ENCODE data around the gene GSK3B.

GSK3B gene

DNA sequence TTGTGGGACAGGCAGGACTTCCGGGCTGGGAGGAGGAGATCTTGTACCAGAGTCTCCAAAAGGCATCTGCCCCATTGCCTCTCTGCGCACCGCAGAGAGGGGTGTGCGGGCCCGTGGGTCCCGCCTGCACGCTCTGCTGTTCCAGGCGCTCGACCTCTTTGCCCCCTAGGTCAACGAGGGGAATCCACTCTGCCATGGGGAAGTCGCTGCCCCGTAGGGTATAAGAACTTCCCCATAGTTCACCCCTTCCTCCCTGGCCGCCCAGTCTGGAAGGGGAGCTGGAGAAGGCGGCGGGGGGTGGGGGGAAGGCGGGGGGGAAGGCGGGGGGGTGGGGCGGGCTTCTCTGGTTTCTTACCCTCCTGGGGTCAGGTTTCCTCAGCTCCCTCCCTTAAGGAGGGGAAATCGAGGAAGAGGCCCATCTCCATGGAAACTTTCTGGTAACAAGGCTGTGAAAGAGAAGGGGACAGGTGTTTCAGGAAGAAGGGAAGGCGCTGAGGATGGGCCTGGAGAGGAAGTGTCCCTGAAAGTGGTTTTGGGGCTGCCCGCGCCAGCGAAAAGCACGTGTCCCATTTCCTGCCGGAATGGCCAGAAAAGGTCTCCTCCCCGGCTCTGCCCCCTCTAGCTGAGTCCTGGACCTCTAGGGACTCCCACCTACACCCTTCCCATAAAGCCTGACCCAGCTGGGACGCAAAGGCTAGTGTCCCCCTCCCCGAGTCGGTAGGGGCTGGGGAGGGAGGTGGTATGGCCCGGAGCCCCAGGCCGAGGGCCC lies 284.8 kb downstream of the GSK3B start:
- DNase-seq = peak; percentile 22

DNA sequence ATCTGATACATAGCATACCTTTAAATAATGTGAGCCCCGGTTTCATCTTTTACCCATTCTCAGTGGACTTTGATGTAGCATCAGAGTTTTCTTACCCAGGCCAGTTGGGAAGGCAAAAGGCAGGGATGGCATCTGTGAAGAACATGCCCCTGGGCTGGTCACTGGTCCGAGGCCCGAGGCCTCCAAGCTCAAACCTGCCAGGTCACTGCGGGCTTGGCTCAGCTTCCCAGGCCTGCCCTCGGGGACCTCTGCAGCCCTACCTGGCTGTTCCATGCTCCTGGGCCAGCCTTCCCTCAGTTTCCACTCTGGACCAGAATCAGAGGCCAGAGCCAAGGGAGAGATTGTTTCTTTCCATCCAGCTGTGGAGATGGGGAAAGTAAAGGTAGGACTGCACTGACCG lies 285.4 kb downstream of the GSK3B start:
- no peak for DNase-seq

DNA sequence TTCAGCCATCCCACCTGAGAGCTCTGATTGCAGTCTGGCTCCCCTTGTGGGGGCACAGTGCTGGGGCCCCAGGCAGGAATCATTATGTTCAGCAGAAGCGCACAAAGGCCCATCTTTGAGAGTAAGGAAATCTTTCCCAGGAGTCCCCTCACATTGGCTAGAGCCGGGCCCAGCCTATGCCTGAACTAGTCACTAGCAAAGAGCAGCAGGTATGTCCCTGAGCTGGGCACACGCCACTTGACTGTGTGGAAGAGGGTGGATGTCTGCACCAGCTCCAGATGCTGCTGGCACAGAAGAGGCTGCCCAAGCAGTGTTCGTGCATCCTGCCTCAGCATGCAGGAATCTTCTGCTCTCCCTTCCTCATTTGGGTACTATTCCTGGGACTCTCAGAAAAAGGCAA lies 286.0 kb downstream of the GSK3B start:
- no peak for DNase-seq

DNA sequence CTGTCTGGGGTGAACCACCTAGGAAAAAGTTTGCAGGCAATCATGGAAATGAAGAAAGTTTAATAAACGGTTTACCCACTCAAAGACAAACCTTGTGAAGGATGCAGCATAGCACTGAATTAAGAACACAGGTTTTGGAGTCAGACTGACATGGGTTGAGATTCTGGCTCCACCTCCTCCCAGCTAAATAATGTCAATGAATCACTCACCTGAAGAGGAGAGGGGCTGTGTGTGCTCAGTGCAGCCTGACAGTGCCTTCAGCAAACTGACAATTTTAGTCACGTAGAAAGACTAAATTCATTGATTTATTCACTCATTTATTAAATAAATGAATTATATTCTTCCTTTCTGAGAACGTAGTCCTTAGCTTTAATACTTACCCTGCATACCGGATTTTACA lies 293.4 kb downstream of the GSK3B start:
- no peak for DNase-seq

- no peak for DNase-seq
Measured at GRCh38 chr3:119796785-119797184, 297.5 kb downstream of the GSK3B start.

GRCh38 chr3:119796368-119796767 lies 297.9 kb downstream of the GSK3B start:
- no peak for DNase-seq

- DNase-seq = no peak
Measured at GRCh38 chr3:119795849-119796248, 298.4 kb downstream of the GSK3B start.

GRCh38 chr3:119794971-119795612 lies 299.2 kb downstream of the GSK3B start:
- DNase-seq = peak; percentile 82

- DNase-seq = no peak
Measured at GRCh38 chr3:119794401-119794800, 299.8 kb downstream of the GSK3B start.

DNA sequence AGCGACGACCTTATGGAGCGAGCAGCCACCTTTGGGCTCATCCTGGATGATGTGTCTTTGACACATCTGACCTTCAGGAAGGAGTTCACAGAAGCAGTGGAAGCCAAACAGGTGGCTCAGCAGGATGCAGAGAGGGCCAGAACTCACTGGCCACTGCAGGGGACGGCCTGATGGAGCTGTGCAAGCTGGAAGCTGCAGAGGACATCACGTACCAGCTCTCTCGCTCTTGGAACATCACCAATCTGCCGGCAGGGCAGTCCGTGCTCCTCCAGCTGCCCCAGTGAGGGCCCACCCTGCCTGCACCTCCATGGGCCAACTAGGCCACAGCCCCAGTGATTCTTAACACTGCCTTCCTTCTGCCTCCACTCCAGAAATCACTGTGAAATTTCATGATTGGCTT lies 302.0 kb downstream of the GSK3B start:
- no peak for DNase-seq

- DNase-seq = no peak
Measured at GRCh38 chr3:119790369-119790768, 303.9 kb downstream of the GSK3B start.

DNA sequence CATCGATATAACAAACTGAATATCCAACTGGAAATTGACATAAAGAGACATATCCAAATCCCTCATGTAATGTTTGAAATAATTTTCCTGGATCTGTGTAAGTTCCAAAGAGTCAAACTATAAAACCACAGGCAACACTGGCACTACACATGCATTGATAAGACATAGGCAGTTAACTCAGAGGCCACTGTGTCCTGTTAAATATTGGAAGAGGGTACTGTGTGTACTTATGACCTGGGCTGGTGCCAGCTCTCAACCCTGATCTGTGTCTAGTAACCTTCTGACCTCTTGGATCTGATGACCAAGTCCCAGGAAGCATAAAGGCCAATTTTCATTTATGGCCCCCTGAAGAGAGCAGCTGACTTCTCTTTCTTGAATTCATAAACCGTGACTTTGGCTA lies 307.8 kb downstream of the GSK3B start:
- DNase-seq = no peak

DNA sequence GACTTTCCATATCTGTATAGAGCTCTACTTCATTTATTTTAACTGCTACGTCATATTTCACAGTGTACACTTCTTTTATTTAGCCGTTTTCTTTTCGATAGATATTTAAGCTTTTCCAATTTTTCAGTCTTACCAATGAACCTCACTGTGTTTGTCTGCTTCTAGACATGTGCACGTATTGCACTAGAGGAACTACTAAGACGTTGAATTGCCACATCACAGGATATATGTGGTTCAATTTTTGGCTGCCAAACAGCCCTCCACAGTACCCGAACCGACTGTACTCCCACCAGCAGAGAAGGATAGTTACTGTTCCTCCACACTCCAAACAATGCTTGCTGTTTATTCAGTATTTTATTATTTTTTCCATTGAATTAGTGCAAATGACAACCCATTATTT lies 310.4 kb downstream of the GSK3B start:
- peak; percentile 75 for DNase-seq

DNA sequence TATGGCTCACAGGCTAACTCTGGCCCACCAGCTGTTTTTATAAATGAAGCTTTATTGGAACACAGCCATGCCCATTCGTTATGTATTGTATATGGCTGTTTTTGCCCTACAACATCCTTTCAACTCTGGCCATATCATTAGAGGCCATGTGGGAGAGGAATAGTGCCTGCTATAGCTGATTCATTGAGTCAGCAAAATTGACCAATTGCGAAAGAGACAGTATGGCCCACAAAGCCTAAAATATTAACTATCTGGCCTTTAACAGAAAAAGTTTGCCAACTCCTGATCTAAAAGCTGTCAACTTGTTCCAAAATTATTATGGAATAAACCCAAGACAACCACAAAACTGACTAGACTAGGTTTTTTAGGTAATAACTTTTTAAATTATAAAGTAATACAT lies 311.0 kb downstream of the GSK3B start:
- peak; percentile 16 for DNase-seq

DNA sequence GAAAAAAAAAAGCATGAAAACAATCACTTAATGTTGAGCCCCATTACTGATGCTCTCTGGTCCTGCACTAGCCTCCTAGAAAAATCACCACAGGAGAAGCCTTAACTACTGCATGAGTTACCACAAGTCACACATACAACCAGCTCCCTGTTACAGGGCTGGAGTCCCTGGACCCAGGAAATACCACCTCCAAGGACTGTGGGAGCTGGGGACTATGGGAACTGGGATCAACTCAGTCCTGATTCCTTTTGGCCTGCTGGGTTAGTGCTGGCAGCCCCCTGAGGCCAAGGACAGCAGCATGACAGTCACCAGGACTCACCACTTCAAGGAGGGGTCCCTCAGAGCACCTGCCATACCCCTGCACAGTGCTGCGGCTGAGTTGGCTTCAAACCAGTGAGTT lies 311.8 kb downstream of the GSK3B start:
- DNase-seq = no peak

- peak; percentile 18 for DNase-seq
Measured at GRCh38 chr3:119781330-119782198, 312.7 kb downstream of the GSK3B start, which contains the start of gene NR1I2. Gene NR1I2 (plus strand): TSS chr3:119782101.

- peak; percentile 44 for DNase-seq
Measured at GRCh38 chr3:119779731-119780383, 314.4 kb downstream of the GSK3B start.

GRCh38 chr3:119778811-119779210 lies 315.4 kb downstream of the GSK3B start:
- DNase-seq = no peak

- no peak for DNase-seq
Measured at GRCh38 chr3:119778176-119778575, 316.1 kb downstream of the GSK3B start.

GRCh38 chr3:119776304-119776703 lies 317.9 kb downstream of the GSK3B start:
- no peak for DNase-seq

DNA sequence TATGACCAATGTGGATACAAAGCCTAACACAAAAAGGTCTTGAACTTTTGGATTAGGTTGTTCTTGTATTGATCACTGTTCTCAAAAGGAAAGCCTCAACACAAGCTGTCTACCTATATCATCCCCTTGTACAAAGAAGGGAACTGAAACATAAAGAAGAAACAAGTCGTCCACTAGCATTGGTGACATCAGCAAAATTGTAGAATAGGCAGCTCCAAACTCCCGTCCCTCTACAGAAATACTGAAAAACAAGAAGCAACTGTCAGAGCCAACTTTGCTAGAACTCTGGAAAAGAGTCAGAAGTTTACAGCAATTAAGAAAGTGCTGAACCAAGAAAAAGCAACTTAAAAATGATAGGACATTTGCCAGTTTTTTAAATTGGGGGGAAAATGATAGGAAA lies 319.8 kb downstream of the GSK3B start:
- DNase-seq = no peak
